Type B pancreatic cell (in vitro differentiated cells): ENCODE results near the gene SFTPD. TPM values are rescaled to one million over a fixed set of nuclear protein-coding genes. Genes with fewer than 3 reads are reported as not detected.

Source experiments
- DNase-seq: peaks from one replicate; pipeline ENCODE4 v3.0.0; 2021; ENCODE audit warnings: mixed read lengths; ENCODE audit not compliant: unreplicated experiment; ENCODE audit errors: extremely low spot score
- H3K27ac Mint-ChIP-seq: 2 replicates; pipeline ENCODE4 v1.8.0; 2021; ENCODE audit warnings: mild to moderate bottlenecking, mixed read lengths
- H3K27me3 Mint-ChIP-seq: 2 replicates; pipeline ENCODE4 v1.8.0; 2021; ENCODE audit warnings: mixed read lengths
- H3K36me3 Mint-ChIP-seq: 2 replicates; pipeline ENCODE4 v1.8.0; 2021; ENCODE audit warnings: mixed read lengths
- H3K4me1 Mint-ChIP-seq: one replicate; pipeline ENCODE4 v1.8.0; 2021; ENCODE audit warnings: mixed read lengths; ENCODE audit not compliant: unreplicated experiment
- H3K4me3 Mint-ChIP-seq: 2 replicates; pipeline ENCODE4 v1.8.0; 2021; ENCODE audit warnings: mild to moderate bottlenecking, mixed read lengths
- H3K9me3 Mint-ChIP-seq: 2 replicates; pipeline ENCODE4 v1.8.0; 2021; ENCODE audit warnings: mixed read lengths
- CTCF ChIP-seq: fragments of 200-600 bp; sonication (generic); conservative IDR thresholded peaks from 2 replicates; pipeline ENCODE4 v1.5.0; 2021; ENCODE audit warnings: antibody characterized with exemption, mild to moderate bottlenecking
- total RNA-seq: library from RNA; stranded (reverse); gene quantifications from 2 replicates; pipeline ENCODE4 v1.2.1, GENCODE V29; 2021; ENCODE audit warnings: low replicate concordance

SFTPD gene
- total RNA-seq, 1 donor from 2014 or later, result 0.24 TPM

DNA sequence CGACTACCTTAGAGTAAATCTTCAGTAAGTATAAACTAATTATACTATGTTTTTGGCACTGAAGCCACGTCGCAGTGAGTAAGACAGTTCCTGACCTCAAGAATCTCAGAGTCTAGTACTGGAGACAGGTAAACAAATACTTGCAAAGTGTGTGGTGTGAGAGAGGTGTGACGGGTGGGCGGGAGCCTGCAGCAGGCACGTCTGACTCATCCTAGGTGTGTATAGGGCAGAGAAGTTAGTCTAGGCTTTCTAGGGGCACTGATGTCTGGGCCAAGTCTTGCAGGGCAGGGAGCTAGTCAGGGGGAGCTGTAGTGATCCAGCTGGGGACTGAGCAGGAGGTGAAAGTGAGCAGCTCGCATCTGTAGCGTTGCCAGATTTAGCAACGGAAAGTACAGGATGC, 35.9 kb upstream of the SFTPD start:
- Mint-ChIP-seq H3K36me3 (no peaks in the 10 kb centered on the region), H3K4me1 (peaks cover 3% of the 10 kb centered on the region), H3K27me3 (peaks cover 59% of the 10 kb centered on the region), H3K27ac (no peak overlapping the region), H3K4me3 (no peak overlapping the region), H3K9me3 (no peaks in the 10 kb centered on the region)
- no peak for TF ChIP-seq CTCF
- no peak for DNase-seq

DNA sequence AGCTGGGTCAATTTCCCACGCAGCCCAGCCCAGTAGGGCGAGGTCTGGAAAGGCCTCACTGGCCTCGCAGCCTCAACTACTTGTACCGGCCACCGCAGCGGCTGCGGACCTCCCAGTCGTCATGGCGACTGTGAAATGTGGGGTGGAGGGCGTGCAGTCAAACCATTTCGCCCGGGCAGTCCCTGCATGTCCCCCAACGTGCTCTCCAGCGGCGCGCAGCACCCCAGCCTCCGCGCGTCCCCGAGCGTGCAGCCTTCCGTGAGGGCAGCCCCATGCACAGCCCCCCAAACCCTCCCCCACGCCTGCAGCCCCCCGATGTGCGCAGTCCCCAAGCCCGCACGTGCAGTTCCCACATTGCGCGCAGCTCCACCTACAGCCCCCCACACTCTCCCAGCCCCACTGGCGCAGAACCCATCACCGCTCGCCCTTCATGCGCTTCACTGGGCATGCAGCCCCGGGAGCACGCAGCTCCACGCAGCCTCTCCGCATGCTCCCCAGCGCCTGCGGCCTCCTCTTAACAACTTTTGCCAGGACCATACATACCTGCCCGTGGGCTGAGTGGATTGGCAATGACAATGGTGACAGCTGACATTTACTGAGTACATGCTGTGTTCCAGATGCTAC, 34.5 kb upstream of the SFTPD start:
- Mint-ChIP-seq H3K4me3 (peak overlapping the region; percentile 79), H3K36me3 (no peaks in the 10 kb centered on the region), H3K27ac (no peak overlapping the region), H3K27me3 (peaks cover 71% of the 10 kb centered on the region), H3K9me3 (no peaks in the 10 kb centered on the region), H3K4me1 (peaks cover 3% of the 10 kb centered on the region)
- TF ChIP-seq CTCF, result no peak
- no peak for DNase-seq

- Mint-ChIP-seq H3K4me3 (peak overlapping the region; percentile 80), H3K36me3 (no peaks in the 10 kb centered on the region), H3K27ac (no peak overlapping the region), H3K27me3 (peaks cover 71% of the 10 kb centered on the region), H3K4me1 (peaks cover 3% of the 10 kb centered on the region), H3K9me3 (no peaks in the 10 kb centered on the region)
- no peak for DNase-seq
- TF ChIP-seq CTCF, result no peak
These were observed 34.0 kb upstream of the SFTPD start for GRCh38 chr10:79982861-79983260.

GRCh38 chr10:79982362-79982800, 33.5 kb upstream of the SFTPD start:
- Mint-ChIP-seq H3K27me3 (peaks cover 68% of the 10 kb centered on the region), H3K9me3 (no peaks in the 10 kb centered on the region), H3K4me1 (peaks cover 3% of the 10 kb centered on the region), H3K4me3 (peak overlapping the region; percentile 80), H3K27ac (no peak overlapping the region), H3K36me3 (no peaks in the 10 kb centered on the region)
- no peak for DNase-seq
- no peak for TF ChIP-seq CTCF

DNA sequence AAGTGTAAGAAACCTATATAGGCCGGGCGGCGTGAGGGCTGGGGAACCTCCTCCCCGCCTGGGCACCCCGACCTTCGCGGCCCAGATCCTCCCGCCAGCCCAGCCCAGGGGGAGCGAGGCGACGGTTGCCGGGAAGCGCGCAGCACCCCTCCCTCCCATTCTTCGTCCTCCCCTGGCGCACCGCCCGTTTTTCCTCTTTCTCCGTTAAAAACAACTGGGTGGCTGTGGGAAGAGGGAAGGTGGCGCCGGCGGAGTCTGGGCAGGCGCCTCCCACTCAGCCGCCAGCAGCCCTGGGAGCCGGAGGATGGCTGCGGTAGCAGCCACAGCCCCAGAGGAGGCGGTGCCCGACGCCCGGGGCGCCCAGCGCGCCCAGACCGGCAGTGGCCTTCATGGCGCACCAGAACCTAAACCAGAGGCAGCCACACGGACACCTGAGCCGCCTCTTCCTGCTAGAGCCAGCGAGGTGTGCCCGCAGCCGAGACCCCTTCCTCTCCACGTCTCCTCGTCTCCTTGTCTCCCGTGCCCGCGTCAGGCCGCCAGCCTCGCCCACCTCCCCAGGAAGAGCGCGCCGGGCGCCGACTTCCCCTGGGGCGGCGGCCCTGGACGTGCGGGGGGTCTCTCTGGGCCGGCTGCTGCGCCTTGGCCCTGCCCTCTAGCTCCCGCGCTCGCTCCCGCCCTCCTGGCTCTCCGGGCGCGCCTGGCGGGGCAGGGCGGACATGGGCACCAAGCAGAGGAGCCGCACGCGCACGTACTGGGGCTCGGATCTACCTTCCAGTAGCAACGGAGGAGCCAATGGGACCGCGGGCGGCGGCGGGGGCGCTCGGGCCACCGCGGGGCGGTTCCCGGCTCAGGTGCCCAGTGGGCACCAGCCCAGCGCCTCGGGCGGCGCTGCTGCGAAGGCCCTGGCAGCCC, 32.8 kb upstream of the SFTPD start:
- Mint-ChIP-seq H3K4me3 (peak overlapping the region; percentile 78), H3K4me1 (peaks cover 3% of the 10 kb centered on the region), H3K36me3 (no peaks in the 10 kb centered on the region), H3K9me3 (peaks cover 4% of the 10 kb centered on the region), H3K27ac (no peak overlapping the region), H3K27me3 (peaks cover 64% of the 10 kb centered on the region)
- no peak for TF ChIP-seq CTCF
- DNase-seq, result peak; percentile 71
